ENCODE measurements around the gene IFI35. TPM values are rescaled to one million over a fixed set of nuclear protein-coding genes. Genes with fewer than 3 reads are reported as not detected.

IFI35 gene
- total and polyA plus RNA-seq, 9 of the 15 experiments (the other 6 are each of a cell fraction or from before 2014, with no cell fraction given) = 4.4 to 13.1 (median 10.2) TPM

DNA sequence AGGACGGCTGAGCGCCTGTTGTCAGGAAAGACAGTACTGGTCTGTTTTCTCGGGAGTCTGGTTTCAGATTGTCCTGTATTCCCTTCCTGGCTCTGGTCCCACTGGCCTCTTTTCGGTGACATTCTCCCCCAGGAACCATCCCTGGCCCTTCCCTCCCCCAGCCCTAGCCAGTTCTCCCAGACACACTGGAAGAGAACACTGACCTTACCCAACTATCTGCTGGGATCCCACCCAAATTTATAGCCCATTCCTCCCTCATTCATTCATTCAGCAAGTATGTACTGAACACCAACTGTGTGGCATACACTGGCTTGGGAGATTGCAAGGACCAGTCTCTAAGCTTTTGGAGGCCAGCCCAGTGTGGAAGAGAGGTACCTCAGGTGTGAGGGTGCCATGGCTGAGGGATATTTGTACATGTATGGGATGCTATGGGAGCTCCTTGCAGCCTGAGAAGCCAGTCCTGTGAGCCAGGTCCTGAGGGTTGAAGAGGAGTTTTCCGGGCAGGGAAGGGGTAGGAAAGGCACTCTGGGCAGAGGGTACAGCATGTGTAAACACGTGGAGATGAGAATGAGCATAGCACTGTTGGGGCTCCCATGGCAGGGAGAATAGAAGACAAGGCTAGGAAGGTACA lies 23.7 kb downstream of the IFI35 start:
- FAIRE-seq (peak; percentile 11), ATAC-seq (no peak), DNase-seq (ENCODE audit: extremely low read depth in 1 of 4, low spot score in 3 of 4) (no peak)
- Histone ChIP-seq H3K4me2 (ENCODE audit: insufficient read depth, low read length) (no peak overlapping the region), H2AFZ (ENCODE audit: low read depth, low read length) (no peak overlapping the region), H4K20me1 (replicated peaks; ENCODE audit: control insufficient read depth, insufficient read depth, low read length) (no peaks in the 10 kb centered on the region), H3K79me2 (ENCODE audit: control insufficient read depth, insufficient read depth, low read length) (no peaks in the 10 kb centered on the region), H3K9me1 (ENCODE audit: control insufficient read depth, insufficient read depth, low read length) (no peaks in the 10 kb centered on the region), H3K4me3 (no peak overlapping the region), H3K9me3 (replicated peaks; ENCODE audit: control insufficient read depth, insufficient read depth, low read depth, low read length) (no peaks in the 10 kb centered on the region), H3K27ac (ENCODE audit: extremely low read depth, low read depth, low read length) (no peak overlapping the region), H3K9ac (ENCODE audit: insufficient read depth in 1 of 2, low read depth in 2 of 2, low read length in 2 of 2) (peak overlapping the region in 1 of 2 experiments; percentile 24; a peak in 1 of 4 replicates), H3K4me1 (replicated peaks in 1 of 2; ENCODE audit: control insufficient read depth in 2 of 2, insufficient read depth in 2 of 2, low read length in 2 of 2) (peaks cover 5 to 26% of the 10 kb centered on the region in 2 experiments), H3K36me3 (ENCODE audit: control insufficient read depth, insufficient read depth, low read length) (no peaks in the 10 kb centered on the region), H3K27me3 (ENCODE audit: control insufficient read depth in 2 of 2, insufficient read depth in 2 of 2, low read length in 2 of 2) (no peaks in the 10 kb centered on the region)
- in situ Hi-C loops (cut with MboI) = no loop called here
- intact Hi-C loops (cut with micrococcal nuclease) = no loop called here
- no TSS peak for BruUV-seq (replicated peaks)
- POLR2A ChIA-PET = interaction anchor here (0.7 to 1.8 kb wide), 3 partner anchors 12 to 34 kb away, joined by 3 to 7 read pairs (median 6); partner anchors contain the start of gene RPL27
- TF ChIP-seq ZC3H4 (CRISPR knock-in tag; IDR thresholded peaks at IDR 0.05; ENCODE audit: borderline replicate concordance) = no peak
- TF ChIP-seq, protein P1, sequence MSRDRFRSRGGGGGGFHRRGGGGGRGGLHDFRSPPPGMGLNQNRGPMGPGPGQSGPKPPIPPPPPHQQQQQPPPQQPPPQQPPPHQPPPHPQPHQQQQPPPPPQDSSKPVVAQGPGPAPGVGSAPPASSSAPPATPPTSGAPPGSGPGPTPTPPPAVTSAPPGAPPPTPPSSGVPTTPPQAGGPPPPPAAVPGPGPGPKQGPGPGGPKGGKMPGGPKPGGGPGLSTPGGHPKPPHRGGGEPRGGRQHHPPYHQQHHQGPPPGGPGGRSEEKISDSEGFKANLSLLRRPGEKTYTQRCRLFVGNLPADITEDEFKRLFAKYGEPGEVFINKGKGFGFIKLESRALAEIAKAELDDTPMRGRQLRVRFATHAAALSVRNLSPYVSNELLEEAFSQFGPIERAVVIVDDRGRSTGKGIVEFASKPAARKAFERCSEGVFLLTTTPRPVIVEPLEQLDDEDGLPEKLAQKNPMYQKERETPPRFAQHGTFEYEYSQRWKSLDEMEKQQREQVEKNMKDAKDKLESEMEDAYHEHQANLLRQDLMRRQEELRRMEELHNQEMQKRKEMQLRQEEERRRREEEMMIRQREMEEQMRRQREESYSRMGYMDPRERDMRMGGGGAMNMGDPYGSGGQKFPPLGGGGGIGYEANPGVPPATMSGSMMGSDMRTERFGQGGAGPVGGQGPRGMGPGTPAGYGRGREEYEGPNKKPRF (IDR thresholded peaks at IDR 0.05; ENCODE audit: low read depth, low read length) = no peak
- TF ChIP-seq MNT (conservative IDR thresholded peaks at IDR 0.05) = no peak
- TF ChIP-seq KLF10 (CRISPR knock-in tag; IDR thresholded peaks at IDR 0.05) = no peak
- no peak for TF ChIP-seq ZNF431 (CRISPR knock-in tag; IDR thresholded peaks at IDR 0.05)
- TF ChIP-seq SP1 (CRISPR knock-in tag; IDR thresholded peaks at IDR 0.05) = no peak
- no peak for TF ChIP-seq ZNF133 (CRISPR knock-in tag; IDR thresholded peaks at IDR 0.05)
- 32% methylated on average over 6 of the region's 6 CpGs for WGBS (ENCODE audit: insufficient coverage, low coverage, missing lambda C conversion rate)
- CTCF ChIA-PET (ENCODE audit: low intra/inter-chr PET ratio) = no interaction called here
